ENCODE measurements around the gene MATCAP1. TPM values are rescaled to one million over a fixed set of nuclear protein-coding genes. Genes with fewer than 3 reads are reported as not detected.

The MATCAP1 gene
- total and polyA plus RNA-seq, 2 of the 13 experiments (the other 11 are each of a cell fraction or from before 2014, with no cell fraction given), result 11.2 to 24.5 TPM

DNA sequence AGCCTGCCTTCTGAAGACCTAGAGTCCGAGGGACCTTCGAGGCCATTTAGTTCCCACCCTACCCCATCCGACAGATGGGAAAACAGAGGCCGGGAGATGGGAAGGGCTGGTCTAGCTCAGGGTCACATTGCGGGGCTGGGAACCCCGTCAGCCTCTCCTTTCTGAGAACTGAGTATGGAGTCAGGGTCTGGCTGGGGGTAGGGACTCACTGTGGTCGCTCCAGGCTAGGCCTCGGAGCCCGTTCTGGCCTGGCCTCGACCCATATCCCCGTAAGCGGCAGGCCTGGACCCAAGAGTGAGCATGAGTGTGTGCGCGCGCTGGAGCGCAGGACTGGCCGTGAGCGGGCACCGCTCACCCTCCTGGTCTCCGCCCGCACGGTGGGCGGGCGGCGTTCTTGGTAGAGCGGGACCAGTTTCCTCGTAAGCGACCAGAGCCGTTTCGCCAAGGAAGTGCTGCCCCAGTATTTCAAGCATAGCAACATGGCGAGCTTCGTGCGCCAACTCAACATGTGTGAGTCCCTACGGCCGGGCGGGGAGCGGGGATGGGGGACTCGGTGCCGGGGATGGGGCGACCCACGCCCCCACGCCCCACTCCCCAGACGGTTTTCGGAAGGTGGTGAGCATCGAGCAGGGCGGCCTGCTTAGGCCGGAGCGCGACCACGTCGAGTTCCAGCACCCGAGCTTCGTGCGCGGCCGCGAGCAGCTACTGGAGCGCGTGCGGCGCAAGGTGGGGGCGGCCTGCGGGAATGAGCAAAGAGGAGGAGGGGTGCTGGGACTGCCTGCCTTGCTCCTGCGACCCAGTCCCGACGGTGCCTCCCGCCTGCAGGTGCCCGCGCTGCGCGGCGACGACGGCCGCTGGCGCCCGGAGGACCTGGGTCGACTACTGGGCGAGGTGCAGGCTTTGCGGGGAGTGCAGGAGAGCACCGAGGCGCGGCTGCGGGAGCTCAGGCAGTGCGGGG lies 18.4 kb downstream of the MATCAP1 start:
- no peak for ATAC-seq
- H3K9ac ChIP-seq (ENCODE audit: insufficient read depth, low read depth, low read length), result peak overlapping the region; percentile 57; the same call in 1 of the 2 replicates
- peaks cover 9 to 40% of the 10 kb centered on the region in 2 experiments for H3K27me3 ChIP-seq (ENCODE audit: control insufficient read depth in 1 of 2, insufficient read depth in 2 of 2, low read length in 2 of 2)
- peak overlapping the region; percentile 80 for H3K4me2 ChIP-seq (ENCODE audit: low read depth, low read length)
- H3K36me3 ChIP-seq (replicated peaks in 1 of 2; ENCODE audit: control insufficient read depth in 1 of 2, insufficient read depth in 2 of 2, low read length in 2 of 2), result no peaks in the 10 kb centered on the region
- 88% methylated on average over 77 of the region's 85 CpGs for WGBS (ENCODE audit: low lambda C conversion rate)
- H3K79me2 ChIP-seq (ENCODE audit: insufficient read depth, low read length), result no peaks in the 10 kb centered on the region
- H3K27ac ChIP-seq (ENCODE audit: extremely low read length, insufficient read depth, low read length), result no peak overlapping the region
- ChIA-PET POLR2A (no interaction called here), CTCF (ENCODE audit: low intra/inter-chr PET ratio, low total read pairs) (no interaction called here)
- H3K4me3 ChIP-seq (replicated peaks in 1 of 3; ENCODE audit: insufficient read depth in 1 of 3, low read depth in 2 of 3, low read length in 3 of 3), result peak overlapping the region in 1 of 3 experiments; percentile 70; a peak in 1 of 6 replicates
- DNase-seq (ENCODE audit: low spot score), result no peak
- in situ Hi-C loops (cut with HindIII; ENCODE audit: extremely low pct_ligation_motif_present, low pct_unique_long_range_greater_than_20kb) (no loop called here), intact Hi-C loops (cut with micrococcal nuclease; ENCODE audit: unreplicated experiment) (no loop called here)
- H3K9me3 ChIP-seq (ENCODE audit: low read length), result no peaks in the 10 kb centered on the region
- peaks cover 47% of the 10 kb centered on the region for H3K4me1 ChIP-seq (ENCODE audit: insufficient read depth, low read length)
- no peaks in the 10 kb centered on the region for H4K20me1 ChIP-seq (ENCODE audit: insufficient read depth, low read length)
- H2AFZ ChIP-seq (ENCODE audit: low read length), result no peak overlapping the region
- FAIRE-seq, result no peak
- BruUV-seq (replicated peaks), result no TSS peak
- TF ChIP-seq PCBP1 (IDR thresholded peaks at IDR 0.05; ENCODE audit: borderline replicate concordance, low read depth, low read length) (no peak), BCL3 (CRISPR knock-in tag; IDR thresholded peaks at IDR 0.05) (no peak), ZNF138 (CRISPR knock-in tag; IDR thresholded peaks at IDR 0.05; ENCODE audit: low read depth) (no peak), ZNF503 (CRISPR knock-in tag; IDR thresholded peaks at IDR 0.05) (no peak), ZMYM3 (CRISPR knock-in tag; IDR thresholded peaks at IDR 0.05) (peak; percentile 75), ZNF562 (CRISPR knock-in tag; IDR thresholded peaks at IDR 0.05; ENCODE audit: borderline replicate concordance) (no peak), ZNF44 (CRISPR knock-in tag; IDR thresholded peaks at IDR 0.05) (no peak), GABPA (IDR thresholded peaks at IDR 0.05; ENCODE audit: low read depth, low read length) (no peak), GABPA (CRISPR knock-in tag; IDR thresholded peaks at IDR 0.05; ENCODE audit: low read depth) (no peak), ZNF484 (CRISPR knock-in tag; IDR thresholded peaks at IDR 0.05; ENCODE audit: borderline replicate concordance, low read depth) (no peak), ZNF761 (CRISPR knock-in tag; conservative IDR thresholded peaks at IDR 0.05) (no peak), MIXL1 (CRISPR knock-in tag; IDR thresholded peaks at IDR 0.05) (no peak), RARG (CRISPR knock-in tag; IDR thresholded peaks at IDR 0.05; ENCODE audit: low read depth) (no peak), HNF4G (IDR thresholded peaks at IDR 0.05; ENCODE audit: borderline replicate concordance, low read depth, low read length) (no peak), HNF4G (CRISPR knock-in tag; IDR thresholded peaks at IDR 0.05; ENCODE audit: borderline replicate concordance, low read depth) (no peak), IRF1 (CRISPR knock-in tag; IDR thresholded peaks at IDR 0.05; ENCODE audit: low read depth) (no peak)

All from HepG2 (cell line).